PC-9 (cell line): ENCODE data around the gene RETN. TPM values are rescaled to one million over a fixed set of nuclear protein-coding genes. Genes with fewer than 3 reads are reported as not detected.

Experiments
- BruUV-seq: library from RNA; stranded (reverse); fragments of 400-500 nt; replicated peaks from 2 replicates; lab custom pipeline; 2021; lab: Mats Ljungman, UMichigan
- CTCF ChIA-PET: fragments of 300-600 bp; sonication (Branson Sonifier 250); formaldehyde crosslinking; loops from one replicate; lab custom pipeline; 2022; ENCODE audit warnings: antibody characterized with exemption; lab: Charles Lee
- POLR2A ChIA-PET: fragments of 300-600 bp; sonication (Branson Sonifier 250); formaldehyde crosslinking; loops from one replicate; lab custom pipeline; 2022; ENCODE audit warnings: antibody characterized with exemption; ENCODE audit not compliant: unreplicated experiment; lab: Charles Lee
- DNase-seq, 2 experiments: peaks; one replicate each; pipeline versions ENCODE4 v3.0.0 to v3.0.0-alpha.2; 2015 to 2022; ENCODE audit warnings: mixed read lengths in 1 of 2
- H2AFZ ChIP-seq: fragments of 200-600 bp; sonication (generic); 2 replicates; pipeline ENCODE4 v1.8.1; 2017; ENCODE audit warnings: antibody characterized with exemption
- H3F3A ChIP-seq: fragments of 200-600 bp; sonication (generic); 2 replicates; pipeline ENCODE4 v1.8.1; 2017; ENCODE audit warnings: antibody characterized with exemption, mild to moderate bottlenecking, low read depth; ENCODE audit not compliant: insufficient read depth
- H3K27ac ChIP-seq: fragments of 200-600 bp; sonication (generic); 2 replicates; pipeline ENCODE4 v1.6.1; 2016; ENCODE audit warnings: mixed run types
- H3K27me3 ChIP-seq: fragments of 200-600 bp; sonication (generic); 2 replicates; pipeline ENCODE4 v1.6.1; 2016; ENCODE audit warnings: low read depth, mixed run types; ENCODE audit not compliant: insufficient read depth
- H3K36me3 ChIP-seq: fragments of 200-600 bp; sonication (generic); 2 replicates; pipeline ENCODE4 v1.6.1; 2016; ENCODE audit warnings: low read depth, mixed run types
- H3K4me1 ChIP-seq: fragments of 200-600 bp; sonication (generic); replicated peaks from 2 replicates; pipeline ENCODE4 v1.6.1; 2016; ENCODE audit warnings: mixed run types; ENCODE audit not compliant: insufficient read depth
- H3K4me2 ChIP-seq: fragments of 200-600 bp; sonication (generic); 2 replicates; pipeline ENCODE4 v1.6.1; 2017; ENCODE audit warnings: mixed run types
- H3K4me3 ChIP-seq: fragments of 200-600 bp; sonication (generic); 2 replicates; pipeline ENCODE4 v1.6.1; 2016; ENCODE audit warnings: mixed run types
- H3K79me2 ChIP-seq: fragments of 200-600 bp; sonication (generic); 2 replicates; pipeline ENCODE4 v1.6.1; 2017; ENCODE audit warnings: low read depth, mixed run types
- H3K9me2 ChIP-seq: fragments of 200-600 bp; sonication (generic); 2 replicates; pipeline ENCODE4 v1.8.1; 2017; ENCODE audit warnings: mild to moderate bottlenecking; ENCODE audit not compliant: insufficient read depth
- H3K9me3 ChIP-seq: fragments of 200-600 bp; sonication (generic); 2 replicates; pipeline ENCODE4 v1.8.1; 2016; ENCODE audit warnings: low read depth; ENCODE audit not compliant: insufficient read depth
- H4K20me1 ChIP-seq: fragments of 200-600 bp; sonication (generic); 2 replicates; pipeline ENCODE4 v1.8.1; 2017; ENCODE audit not compliant: insufficient read depth
- CTCF ChIP-seq: fragments of 200-600 bp; sonication (generic); conservative IDR thresholded peaks from 2 replicates; pipeline ENCODE4 v1.6.1; 2017; ENCODE audit warnings: mixed run types, antibody characterized with exemption, mild to moderate bottlenecking, moderate library complexity
- EZH2 ChIP-seq: fragments of 200-600 bp; sonication (generic); IDR thresholded peaks from 2 replicates; pipeline ENCODE4 v1.8.0; 2017; ENCODE audit warnings: antibody characterized with exemption, low read depth
- intact Hi-C: fragments of 100-400 bp; cut with micrococcal nuclease; formaldehyde crosslinking; loops from one replicate; pipeline ENCODE4 v1.10.0; 2022; ENCODE audit not compliant: unreplicated experiment
- total RNA-seq: library from RNA; stranded (reverse); gene quantifications from 2 replicates; pipeline ENCODE4 v1.2.3, GENCODE V29; 2021

RETN gene
- total RNA-seq, 1 experiment from 2014 or later, result not detected

- no peaks in the 10 kb centered on the region for H3K27me3 ChIP-seq
- intact Hi-C loops, result no loop called here
- TSS peak; percentile 25 for BruUV-seq
- no peaks in the 10 kb centered on the region for H3K9me2 ChIP-seq
- peak in 1 of 2 experiments; percentile 41 for DNase-seq
- H3K27ac ChIP-seq, result peak overlapping the region; percentile 37
- H4K20me1 ChIP-seq, result peaks cover 13% of the 10 kb centered on the region
- peaks cover 30% of the 10 kb centered on the region for H3K79me2 ChIP-seq
- H3K36me3 ChIP-seq, result no peaks in the 10 kb centered on the region
- H3K4me3 ChIP-seq, result peak overlapping the region; percentile 89
- no peaks in the 10 kb centered on the region; the same call in 1 of the 2 replicates for H3K9me3 ChIP-seq
- peaks cover 11% of the 10 kb centered on the region; the same call in 1 of the 2 replicates for H3K4me1 ChIP-seq
- peak overlapping the region; percentile 86 for H2AFZ ChIP-seq
- H3K4me2 ChIP-seq, result peak overlapping the region; percentile 71
- ChIA-PET POLR2A (interaction anchor here (0.7 kb wide), 1 partner anchor 283 kb away, joined by 3 read pairs; no protein-coding TSS in a partner anchor), CTCF (interaction anchor here (0.6 to 1.1 kb wide), 2 partner anchors 162 to 170 kb away, joined by 3 to 5 read pairs; no protein-coding TSS in a partner anchor)
- H3F3A ChIP-seq, result peaks cover 46% of the 10 kb centered on the region
- no peak for TF ChIP-seq EZH2
- no peak for TF ChIP-seq CTCF
Measured at GRCh38 chr19:7637374-7638256, 31.2 kb upstream of the RETN start.

DNA sequence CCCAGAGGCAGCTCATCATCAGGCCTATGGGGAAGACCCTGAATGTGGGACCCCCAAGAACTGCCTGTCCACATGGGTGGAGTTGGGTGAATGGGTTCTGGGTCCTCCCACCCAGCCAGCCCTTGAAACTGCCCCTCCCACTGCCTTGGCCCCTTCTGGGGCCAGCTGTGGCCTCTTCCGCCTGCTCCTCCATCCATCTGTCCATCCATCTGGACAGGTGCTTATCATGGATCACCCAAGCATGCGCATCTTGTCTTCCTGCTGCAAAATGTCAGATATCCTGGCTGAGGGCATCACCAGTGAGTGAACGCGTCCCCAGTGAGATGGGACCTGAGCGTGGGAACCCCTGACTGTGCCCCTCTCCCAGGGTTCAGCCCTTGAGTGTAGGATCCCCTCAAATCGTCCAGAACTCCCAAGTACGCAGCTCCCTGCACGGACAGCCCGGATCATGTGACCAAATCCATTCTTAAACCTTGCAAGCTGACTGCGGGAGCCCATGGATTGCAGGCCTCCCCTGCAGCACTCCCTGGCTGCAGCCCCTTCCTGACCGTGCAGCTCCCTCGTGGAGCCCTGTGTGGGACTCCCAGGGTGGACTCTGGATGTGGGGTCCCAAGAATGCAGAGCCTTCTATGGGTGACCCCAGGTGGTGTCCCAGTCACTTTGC lies 29.9 kb upstream of the RETN start:
- POLR2A ChIA-PET, result no interaction called here
- no peak for DNase-seq
- H3K4me3 ChIP-seq, result no peak overlapping the region
- CTCF ChIA-PET, result no interaction called here
- TF ChIP-seq EZH2 (no peak), CTCF (no peak)
- H2AFZ ChIP-seq, result no peak overlapping the region
- no peaks in the 10 kb centered on the region for H3K9me2 ChIP-seq
- H4K20me1 ChIP-seq, result peaks cover 13% of the 10 kb centered on the region
- H3K4me2 ChIP-seq, result no peak overlapping the region
- intact Hi-C loops, result no loop called here
- peaks cover 11% of the 10 kb centered on the region; the same call in 1 of the 2 replicates for H3K4me1 ChIP-seq
- no peaks in the 10 kb centered on the region for H3K27me3 ChIP-seq
- H3F3A ChIP-seq, result peaks cover 46% of the 10 kb centered on the region
- no TSS peak for BruUV-seq
- H3K9me3 ChIP-seq, result no peaks in the 10 kb centered on the region; the same call in 1 of the 2 replicates
- no peaks in the 10 kb centered on the region for H3K36me3 ChIP-seq
- H3K27ac ChIP-seq, result no peak overlapping the region
- peaks cover 30% of the 10 kb centered on the region for H3K79me2 ChIP-seq

- Histone ChIP-seq H3K27ac (no peak overlapping the region), H3F3A (peaks cover 49% of the 10 kb centered on the region), H2AFZ (no peak overlapping the region), H3K4me1 (peaks cover 11% of the 10 kb centered on the region; the same call in 1 of the 2 replicates), H3K27me3 (no peaks in the 10 kb centered on the region), H3K36me3 (no peaks in the 10 kb centered on the region), H3K9me3 (no peaks in the 10 kb centered on the region; the same call in 1 of the 2 replicates), H3K4me2 (no peak overlapping the region), H3K4me3 (no peak overlapping the region), H3K9me2 (no peaks in the 10 kb centered on the region), H3K79me2 (peaks cover 30% of the 10 kb centered on the region), H4K20me1 (peaks cover 13% of the 10 kb centered on the region)
- CTCF ChIA-PET, result no interaction called here
- intact Hi-C loops, result no loop called here
- TF ChIP-seq EZH2, result no peak
- TF ChIP-seq CTCF, result no peak
- DNase-seq, result no peak
- POLR2A ChIA-PET, result no interaction called here
- BruUV-seq, result no TSS peak
Measured at GRCh38 chr19:7639863-7640348, 28.9 kb upstream of the RETN start.
